HL-60 (cell line): ENCODE results near the gene HHLA2.

Experiments used
- DNase-seq, 2 experiments: peaks; one replicate each; pipeline ENCODE4 v3.0.0-alpha.2; 2010 to 2020; ENCODE audit warnings: low read depth in 1 of 2, low spot score in 1 of 2
- H3K27ac ChIP-seq: fragments of 250-450 bp; sonication (Bioruptor Pico); replicated peaks from 2 replicates; pipeline ENCODE4 v1.5.1; 2020; ENCODE audit warnings: mild to moderate bottlenecking, moderate library complexity
- H3K27me3 ChIP-seq: fragments of 250-450 bp; sonication (Bioruptor Pico); 2 replicates; pipeline ENCODE4 v1.5.1; 2021; ENCODE audit warnings: mild to moderate bottlenecking, moderate library complexity; ENCODE audit not compliant: insufficient read depth, poor library complexity, severe bottlenecking
- H3K4me3 ChIP-seq: replicated peaks from 2 replicates; pipeline ENCODE4 v1.5.1; 2011; ENCODE audit warnings: mild to moderate bottlenecking, control low read depth, low read length; ENCODE audit not compliant: insufficient read depth
- CTCF ChIP-seq: IDR thresholded peaks from one replicate; pipeline ENCODE4 v1.5.1; 2011; ENCODE audit warnings: low read length, control low read depth, inconsistent platforms; ENCODE audit not compliant: insufficient read depth
- GABPA ChIP-seq: IDR thresholded peaks from 2 replicates; pipeline ENCODE4 v1.6.1; 2012; ENCODE audit warnings: low read depth
- POLR2AphosphoS5 ChIP-seq: IDR thresholded peaks from 2 replicates; pipeline ENCODE4 v1.6.1; 2012; ENCODE audit warnings: low read depth
- REST ChIP-seq: IDR thresholded peaks from 2 replicates; pipeline ENCODE4 v1.6.1; 2012; ENCODE audit warnings: low read depth; ENCODE audit not compliant: insufficient replicate concordance
- SPI1 ChIP-seq: IDR thresholded peaks from 2 replicates; pipeline ENCODE4 v1.6.1; 2012; ENCODE audit warnings: low read depth, mild to moderate bottlenecking, borderline replicate concordance

Gene HHLA2

GRCh38 chr3:108338901-108339545, 42.7 kb downstream of the HHLA2 start:
- no peak for DNase-seq
- TF ChIP-seq REST (no peak), POLR2AphosphoS5 (no peak), CTCF (no peak), SPI1 (no peak), GABPA (no peak)
- H3K27ac ChIP-seq: no peak overlapping the region
- H3K4me3 ChIP-seq: no peak overlapping the region
- H3K27me3 ChIP-seq: no peaks in the 10 kb centered on the region

- H3K27ac ChIP-seq: no peak overlapping the region
- no peaks in the 10 kb centered on the region for H3K27me3 ChIP-seq
- no peak overlapping the region for H3K4me3 ChIP-seq
- DNase-seq: no peak
- TF ChIP-seq SPI1: no peak
- no peak for TF ChIP-seq POLR2AphosphoS5
- no peak for TF ChIP-seq CTCF
- TF ChIP-seq GABPA: no peak
- TF ChIP-seq REST: no peak
Measured at GRCh38 chr3:108341911-108342310, 45.6 kb downstream of the HHLA2 start.

- DNase-seq: no peak
- TF ChIP-seq GABPA: no peak
- no peak for TF ChIP-seq CTCF
- H3K4me3 ChIP-seq: no peak overlapping the region
- H3K27ac ChIP-seq: no peak overlapping the region
- H3K27me3 ChIP-seq: no peaks in the 10 kb centered on the region
Measured at GRCh38 chr3:108342837-108343486, 46.6 kb downstream of the HHLA2 start.

GRCh38 chr3:108343491-108343890, 47.1 kb downstream of the HHLA2 start:
- H3K27me3 ChIP-seq: no peaks in the 10 kb centered on the region
- no peak overlapping the region for H3K27ac ChIP-seq
- no peak overlapping the region for H3K4me3 ChIP-seq
- no peak for TF ChIP-seq GABPA
- TF ChIP-seq POLR2AphosphoS5: no peak
- TF ChIP-seq CTCF: no peak
- TF ChIP-seq SPI1: no peak
- TF ChIP-seq REST: no peak
- no peak for DNase-seq
